ENCODE measurements around the gene ZNF710.

The ZNF710 gene

DNA sequence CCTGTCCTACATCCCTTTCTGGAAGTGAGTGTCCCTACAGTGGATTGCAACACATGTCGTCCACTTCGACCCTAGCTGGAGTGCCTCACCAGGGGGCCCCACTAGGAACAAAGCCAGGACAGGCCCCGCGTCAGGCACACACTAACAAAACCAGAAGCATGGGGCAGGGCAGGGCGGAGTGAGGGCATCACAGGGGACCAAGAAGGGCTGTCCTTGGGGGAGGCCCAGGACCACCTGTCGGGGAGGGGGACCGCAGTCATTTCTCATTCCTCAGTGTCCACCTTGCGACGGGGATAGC lies 79.3 kb downstream of the ZNF710 start:
- TF ChIP-seq ZBTB7A (IDR thresholded peaks at IDR 0.05; ENCODE audit: low read depth), result no peak

DNA sequence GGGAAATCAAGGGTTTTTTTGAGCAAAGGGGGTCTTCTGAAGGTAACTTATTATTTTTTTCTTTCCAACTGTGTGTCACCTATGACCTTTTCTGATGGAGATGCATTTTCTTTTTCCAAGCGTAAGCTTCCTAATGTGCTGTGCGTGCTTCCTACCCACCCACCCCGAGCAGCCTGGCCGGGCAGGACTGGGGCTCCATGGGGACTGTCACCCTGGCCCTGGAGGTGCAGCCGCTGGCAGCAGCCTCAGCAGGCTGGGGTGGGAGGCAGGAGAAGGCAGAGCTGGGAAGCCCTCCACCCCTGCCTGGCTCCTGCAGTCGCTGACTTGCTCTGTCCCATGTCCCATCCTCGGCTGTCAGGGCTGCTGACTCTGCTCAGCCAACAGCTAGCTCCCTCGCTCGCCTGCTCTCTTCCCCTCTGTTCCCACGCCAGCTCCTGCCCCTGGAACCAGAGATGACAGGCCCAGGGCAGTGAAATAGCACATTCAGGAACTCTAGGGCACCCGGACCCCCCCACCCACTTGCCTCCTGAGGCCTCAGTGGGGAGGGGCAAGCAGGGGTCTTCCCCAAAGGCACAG lies 79.8 kb downstream of the ZNF710 start:
- TF ChIP-seq CREB1 (IDR thresholded peaks at IDR 0.05; ENCODE audit: low read depth), result no peak
- TF ChIP-seq CEBPB (IDR thresholded peaks at IDR 0.05), result no peak
- no peak for TF ChIP-seq TCF12 (IDR thresholded peaks at IDR 0.05; ENCODE audit: low read depth)
- TF ChIP-seq EP300 (IDR thresholded peaks at IDR 0.05; ENCODE audit: borderline replicate concordance), result no peak
- no peak for TF ChIP-seq YY1 (IDR thresholded peaks at IDR 0.05; ENCODE audit: low read depth)
- TF ChIP-seq, protein P1, sequence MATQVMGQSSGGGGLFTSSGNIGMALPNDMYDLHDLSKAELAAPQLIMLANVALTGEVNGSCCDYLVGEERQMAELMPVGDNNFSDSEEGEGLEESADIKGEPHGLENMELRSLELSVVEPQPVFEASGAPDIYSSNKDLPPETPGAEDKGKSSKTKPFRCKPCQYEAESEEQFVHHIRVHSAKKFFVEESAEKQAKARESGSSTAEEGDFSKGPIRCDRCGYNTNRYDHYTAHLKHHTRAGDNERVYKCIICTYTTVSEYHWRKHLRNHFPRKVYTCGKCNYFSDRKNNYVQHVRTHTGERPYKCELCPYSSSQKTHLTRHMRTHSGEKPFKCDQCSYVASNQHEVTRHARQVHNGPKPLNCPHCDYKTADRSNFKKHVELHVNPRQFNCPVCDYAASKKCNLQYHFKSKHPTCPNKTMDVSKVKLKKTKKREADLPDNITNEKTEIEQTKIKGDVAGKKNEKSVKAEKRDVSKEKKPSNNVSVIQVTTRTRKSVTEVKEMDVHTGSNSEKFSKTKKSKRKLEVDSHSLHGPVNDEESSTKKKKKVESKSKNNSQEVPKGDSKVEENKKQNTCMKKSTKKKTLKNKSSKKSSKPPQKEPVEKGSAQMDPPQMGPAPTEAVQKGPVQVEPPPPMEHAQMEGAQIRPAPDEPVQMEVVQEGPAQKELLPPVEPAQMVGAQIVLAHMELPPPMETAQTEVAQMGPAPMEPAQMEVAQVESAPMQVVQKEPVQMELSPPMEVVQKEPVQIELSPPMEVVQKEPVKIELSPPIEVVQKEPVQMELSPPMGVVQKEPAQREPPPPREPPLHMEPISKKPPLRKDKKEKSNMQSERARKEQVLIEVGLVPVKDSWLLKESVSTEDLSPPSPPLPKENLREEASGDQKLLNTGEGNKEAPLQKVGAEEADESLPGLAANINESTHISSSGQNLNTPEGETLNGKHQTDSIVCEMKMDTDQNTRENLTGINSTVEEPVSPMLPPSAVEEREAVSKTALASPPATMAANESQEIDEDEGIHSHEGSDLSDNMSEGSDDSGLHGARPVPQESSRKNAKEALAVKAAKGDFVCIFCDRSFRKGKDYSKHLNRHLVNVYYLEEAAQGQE (IDR thresholded peaks at IDR 0.05; ENCODE audit: low read depth), result no peak
- TF ChIP-seq NFIC (IDR thresholded peaks at IDR 0.05), result no peak
- no peak for TF ChIP-seq TAF1 (IDR thresholded peaks at IDR 0.05; ENCODE audit: low read depth)
- no peak for TF ChIP-seq TEAD4 (IDR thresholded peaks at IDR 0.05)
- TF ChIP-seq, protein P2, sequence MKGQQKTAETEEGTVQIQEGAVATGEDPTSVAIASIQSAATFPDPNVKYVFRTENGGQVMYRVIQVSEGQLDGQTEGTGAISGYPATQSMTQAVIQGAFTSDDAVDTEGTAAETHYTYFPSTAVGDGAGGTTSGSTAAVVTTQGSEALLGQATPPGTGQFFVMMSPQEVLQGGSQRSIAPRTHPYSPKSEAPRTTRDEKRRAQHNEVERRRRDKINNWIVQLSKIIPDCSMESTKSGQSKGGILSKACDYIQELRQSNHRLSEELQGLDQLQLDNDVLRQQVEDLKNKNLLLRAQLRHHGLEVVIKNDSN (IDR thresholded peaks at IDR 0.05), result no peak
- TF ChIP-seq EGR1 (IDR thresholded peaks at IDR 0.05), result no peak
- TF ChIP-seq ZBTB7A (IDR thresholded peaks at IDR 0.05; ENCODE audit: low read depth), result no peak
- TF ChIP-seq RAD21 (IDR thresholded peaks at IDR 0.05; ENCODE audit: low read depth), result no peak
- TF ChIP-seq FOXM1 (IDR thresholded peaks at IDR 0.05; ENCODE audit: borderline replicate concordance, low read depth), result no peak
- TF ChIP-seq, protein P3, sequence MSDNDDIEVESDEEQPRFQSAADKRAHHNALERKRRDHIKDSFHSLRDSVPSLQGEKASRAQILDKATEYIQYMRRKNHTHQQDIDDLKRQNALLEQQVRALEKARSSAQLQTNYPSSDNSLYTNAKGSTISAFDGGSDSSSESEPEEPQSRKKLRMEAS (IDR thresholded peaks at IDR 0.05), result no peak

DNA sequence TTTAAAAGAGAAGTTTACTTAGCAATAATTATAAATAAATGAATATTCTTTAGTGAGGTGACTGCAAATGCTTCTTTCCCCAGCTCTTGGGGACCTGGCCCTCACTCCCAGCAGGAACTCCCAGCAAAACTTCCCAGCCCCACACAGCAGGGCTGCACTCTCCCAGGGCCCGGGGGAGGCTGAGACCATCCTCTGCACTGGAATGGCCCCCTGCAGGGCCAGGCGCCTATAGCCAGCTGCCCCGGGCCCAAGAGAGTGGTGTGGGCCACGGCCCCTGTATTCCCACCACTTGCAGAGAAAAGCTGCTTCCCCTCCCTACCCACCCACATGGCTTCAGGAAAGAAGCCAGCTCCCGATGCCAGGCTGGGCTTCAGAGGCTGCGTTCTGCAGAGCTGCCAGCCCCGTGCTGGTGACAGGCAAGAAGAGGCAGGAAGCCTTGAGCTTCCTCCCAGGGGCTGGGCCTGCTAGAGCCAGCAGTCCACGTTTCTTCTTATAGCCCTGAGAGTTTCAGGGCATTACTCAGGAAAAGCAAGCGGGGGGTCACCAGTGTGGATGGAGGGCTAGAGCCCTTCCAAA lies 81.1 kb downstream of the ZNF710 start:
- TF ChIP-seq TAF1 (IDR thresholded peaks at IDR 0.05; ENCODE audit: low read depth) (no peak), YY1 (IDR thresholded peaks at IDR 0.05; ENCODE audit: low read depth) (no peak), RAD21 (IDR thresholded peaks at IDR 0.05; ENCODE audit: low read depth) (no peak), EP300 (IDR thresholded peaks at IDR 0.05; ENCODE audit: borderline replicate concordance) (no peak), EGR1 (IDR thresholded peaks at IDR 0.05) (no peak), ZBTB7A (IDR thresholded peaks at IDR 0.05; ENCODE audit: low read depth) (no peak), NFIC (IDR thresholded peaks at IDR 0.05) (no peak), TEAD4 (IDR thresholded peaks at IDR 0.05) (no peak), FOXM1 (IDR thresholded peaks at IDR 0.05; ENCODE audit: borderline replicate concordance, low read depth) (no peak), CEBPB (IDR thresholded peaks at IDR 0.05) (no peak), TCF12 (IDR thresholded peaks at IDR 0.05; ENCODE audit: low read depth) (no peak)
- TF ChIP-seq, protein P2 (IDR thresholded peaks at IDR 0.05), result no peak
- TF ChIP-seq, protein P1 (IDR thresholded peaks at IDR 0.05; ENCODE audit: low read depth), result no peak
- TF ChIP-seq, protein P3 (IDR thresholded peaks at IDR 0.05), result no peak

DNA sequence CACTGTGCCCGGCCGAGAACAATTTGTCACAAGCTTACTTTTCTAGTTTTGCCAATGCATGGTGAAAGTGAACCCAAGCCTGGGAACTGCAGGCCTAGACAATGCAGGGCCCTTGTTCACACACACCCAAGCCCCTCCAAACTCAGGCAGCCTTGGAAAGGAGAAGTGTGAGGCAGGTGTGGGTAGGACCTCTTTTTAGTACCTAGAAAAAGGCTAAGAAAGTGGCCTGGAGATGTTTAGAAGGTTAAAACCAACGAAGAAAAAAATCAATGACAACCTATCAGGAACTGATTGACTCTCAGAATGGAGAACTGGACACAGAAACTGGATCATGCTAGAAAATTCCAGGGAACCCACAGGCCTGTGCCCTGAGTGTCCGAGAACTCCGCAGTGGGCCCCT lies 82.3 kb downstream of the ZNF710 start:
- TF ChIP-seq CEBPB (IDR thresholded peaks at IDR 0.05) (no peak), CREB1 (IDR thresholded peaks at IDR 0.05; ENCODE audit: low read depth) (no peak), EGR1 (IDR thresholded peaks at IDR 0.05) (no peak), RAD21 (IDR thresholded peaks at IDR 0.05; ENCODE audit: low read depth) (no peak), ZBTB7A (IDR thresholded peaks at IDR 0.05; ENCODE audit: low read depth) (no peak), TEAD4 (IDR thresholded peaks at IDR 0.05) (no peak), EP300 (IDR thresholded peaks at IDR 0.05; ENCODE audit: borderline replicate concordance) (no peak), TCF12 (IDR thresholded peaks at IDR 0.05; ENCODE audit: low read depth) (no peak)
- TF ChIP-seq, protein P2 (IDR thresholded peaks at IDR 0.05), result no peak
- TF ChIP-seq, protein P3 (IDR thresholded peaks at IDR 0.05), result no peak
- TF ChIP-seq, protein P1 (IDR thresholded peaks at IDR 0.05; ENCODE audit: low read depth), result no peak
